Activated naive CD8-positive, alpha-beta T cell treated with anti-CD3 and anti-CD28 coated beads, Interleukin-2, amount 10 ng/mL, durations not matched to agents 7 days and 5 days (primary cell): ENCODE data around the gene CHRM5. TPM values are rescaled to one million over a fixed set of nuclear protein-coding genes. Genes with fewer than 3 reads are reported as not detected.
"Not testable (repeated sequence)": the region's sequence is repeated elsewhere in the genome, so short reads cannot be mapped to it uniquely, and the experiment has no call there.

Experiments used
- ATAC-seq: fragments of 150-1000 bp; cut with Tn5 transposase; one replicate; pipeline ENCODE4 v1.10.0; 2021; ENCODE audit warnings: low read depth, moderate library complexity
- POLR2A ChIA-PET: fragments of 350-600 bp; sonication (Branson Sonifier 250); formaldehyde crosslinking; loops from one replicate; lab custom pipeline; 2021; ENCODE audit warnings: antibody characterized with exemption; lab: Charles Lee
- DNase-seq: peaks from one replicate; pipeline ENCODE4 v3.0.0; 2021
- H3K27ac Mint-ChIP-seq: one replicate; pipeline ENCODE4 v1.8.0; 2022; ENCODE audit warnings: mild to moderate bottlenecking, mixed read lengths
- H3K27me3 Mint-ChIP-seq: one replicate; pipeline ENCODE4 v1.8.0; 2022; ENCODE audit warnings: mild to moderate bottlenecking, moderate library complexity, mixed read lengths
- H3K36me3 Mint-ChIP-seq: one replicate; pipeline ENCODE4 v1.8.0; 2021; ENCODE audit warnings: mild to moderate bottlenecking, mixed read lengths
- H3K4me1 Mint-ChIP-seq: one replicate; pipeline ENCODE4 v1.8.0; 2021; ENCODE audit warnings: mixed read lengths
- H3K4me3 Mint-ChIP-seq: one replicate; pipeline ENCODE4 v1.8.0; 2022; ENCODE audit warnings: mild to moderate bottlenecking, moderate library complexity, mixed read lengths
- H3K9me3 Mint-ChIP-seq: one replicate; pipeline ENCODE4 v1.8.0; 2021; ENCODE audit warnings: mixed read lengths
- total RNA-seq, 2 experiments: library from RNA; stranded (reverse); gene quantifications; one replicate each; pipeline ENCODE4 v1.2.3, GENCODE V29; 2021

CHRM5 gene
- total RNA-seq, 2 experiments from 2014 or later = not detected

- peaks cover 2% of the 10 kb centered on the region for H3K4me1 Mint-ChIP-seq
- no peak for DNase-seq
- POLR2A ChIA-PET = no interaction called here
Measured at GRCh38 chr15:33964665-33965040, 3.6 kb upstream of the CHRM5 start.

GRCh38 chr15:33968821-33969220 lies 524 bp downstream of the CHRM5 start:
- ATAC-seq = no peak
- no peak for DNase-seq
- Mint-ChIP-seq H3K4me1 (peaks cover 2% of the 10 kb centered on the region), H3K27ac (no peak overlapping the region), H3K9me3 (no peaks in the 10 kb centered on the region), H3K36me3 (no peaks in the 10 kb centered on the region), H3K27me3 (no peaks in the 10 kb centered on the region), H3K4me3 (no peak overlapping the region)
- POLR2A ChIA-PET = no interaction called here

More at GRCh38 chr15:33964665-33965040, 3.6 kb upstream of the CHRM5 start:
- no peak overlapping the region for H3K27ac Mint-ChIP-seq
- no peaks in the 10 kb centered on the region for H3K9me3 Mint-ChIP-seq
- H3K27me3 Mint-ChIP-seq = no peaks in the 10 kb centered on the region
- H3K4me3 Mint-ChIP-seq = no peak overlapping the region
- ATAC-seq = no peak
- no peaks in the 10 kb centered on the region for H3K36me3 Mint-ChIP-seq

- H3K4me3 Mint-ChIP-seq = no peak overlapping the region
- DNase-seq = no peak
- no peak for ATAC-seq
- no peak overlapping the region for H3K27ac Mint-ChIP-seq
- H3K4me1 Mint-ChIP-seq = no peaks in the 10 kb centered on the region
- no peaks in the 10 kb centered on the region for H3K9me3 Mint-ChIP-seq
- H3K27me3 Mint-ChIP-seq = no peaks in the 10 kb centered on the region
- POLR2A ChIA-PET = interaction anchor here (0.6 kb wide), 1 partner anchor 324 kb away, joined by 3 read pairs; no protein-coding TSS in a partner anchor
- H3K36me3 Mint-ChIP-seq = no peaks in the 10 kb centered on the region
Measured at GRCh38 chr15:33971811-33972210, 3.5 kb downstream of the CHRM5 start.

GRCh38 chr15:33975022-33975565 lies 6.8 kb downstream of the CHRM5 start:
- H3K36me3 Mint-ChIP-seq = no peaks in the 10 kb centered on the region
- POLR2A ChIA-PET = no interaction called here

DNA sequence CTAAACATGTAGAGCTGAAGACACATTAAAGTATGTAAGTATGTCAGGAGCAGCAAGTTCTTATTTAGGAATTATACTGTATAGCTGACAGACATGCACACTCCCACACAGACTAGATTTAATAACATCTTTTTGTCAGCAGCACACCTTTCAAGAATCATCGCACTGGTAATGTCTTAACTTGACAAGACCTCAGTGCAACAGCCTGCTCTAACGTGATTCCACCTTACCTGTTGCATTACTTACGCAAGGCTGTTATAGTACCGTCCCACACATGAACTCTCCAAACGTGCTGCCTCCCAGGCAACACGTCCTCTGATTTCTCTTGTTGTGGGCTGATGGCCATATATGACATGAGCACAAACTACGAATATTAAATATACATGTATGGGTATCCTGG lies 11.9 kb downstream of the CHRM5 start:
- no peaks in the 10 kb centered on the region for H3K27me3 Mint-ChIP-seq
- no peak overlapping the region for H3K27ac Mint-ChIP-seq
- no peak for ATAC-seq
- POLR2A ChIA-PET = no interaction called here
- DNase-seq = no peak
- H3K9me3 Mint-ChIP-seq = no peaks in the 10 kb centered on the region
- peaks cover 1% of the 10 kb centered on the region for H3K4me1 Mint-ChIP-seq
- H3K36me3 Mint-ChIP-seq = no peaks in the 10 kb centered on the region
- H3K4me3 Mint-ChIP-seq = no peak overlapping the region

More at GRCh38 chr15:33975022-33975565, 6.8 kb downstream of the CHRM5 start:
- Mint-ChIP-seq H3K27me3 (no peaks in the 10 kb centered on the region), H3K4me1 (peaks cover 1% of the 10 kb centered on the region), H3K4me3 (no peak overlapping the region), H3K9me3 (no peaks in the 10 kb centered on the region), H3K27ac (no peak overlapping the region)
- no peak for DNase-seq
- no peak for ATAC-seq

- no peak for DNase-seq
- Mint-ChIP-seq H3K9me3 (no peaks in the 10 kb centered on the region), H3K27ac (no peak overlapping the region), H3K4me1 (peaks cover 1% of the 10 kb centered on the region), H3K36me3 (no peaks in the 10 kb centered on the region), H3K27me3 (peaks cover 2% of the 10 kb centered on the region), H3K4me3 (no peak overlapping the region)
- POLR2A ChIA-PET = no interaction called here
- ATAC-seq = no peak
Measured at GRCh38 chr15:33982516-33982915, 14.2 kb downstream of the CHRM5 start.

- H3K36me3 Mint-ChIP-seq = no peaks in the 10 kb centered on the region
- peaks cover 2% of the 10 kb centered on the region for H3K27me3 Mint-ChIP-seq
- POLR2A ChIA-PET = no interaction called here
- DNase-seq (no peak), ATAC-seq (no peak)
- no peak overlapping the region for H3K27ac Mint-ChIP-seq
- no peaks in the 10 kb centered on the region for H3K9me3 Mint-ChIP-seq
- H3K4me3 Mint-ChIP-seq = no peak overlapping the region
- peaks cover 2% of the 10 kb centered on the region for H3K4me1 Mint-ChIP-seq
Measured at GRCh38 chr15:33985287-33985686, 17.0 kb downstream of the CHRM5 start.

DNA sequence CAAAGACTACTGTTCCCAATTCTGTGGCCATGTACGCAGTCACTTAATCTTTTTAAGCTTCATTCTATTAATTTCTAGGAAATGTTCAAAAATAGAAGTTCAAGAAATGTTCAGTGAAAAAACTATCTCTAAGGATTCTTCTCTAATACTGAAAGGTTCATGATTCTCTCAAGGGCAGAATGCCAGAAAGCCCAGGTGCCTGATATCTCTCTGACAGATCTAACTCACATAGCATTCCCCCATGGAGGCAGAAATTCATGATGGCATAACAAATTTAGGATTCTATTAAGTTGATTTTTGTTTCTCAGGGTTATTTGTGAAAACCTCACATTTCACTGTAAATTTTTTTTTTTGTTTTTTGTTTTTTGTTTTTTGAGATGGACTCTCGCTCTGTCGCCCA lies 17.5 kb downstream of the CHRM5 start:
- no peaks in the 10 kb centered on the region for H3K9me3 Mint-ChIP-seq
- no peaks in the 10 kb centered on the region for H3K36me3 Mint-ChIP-seq
- H3K27me3 Mint-ChIP-seq = peaks cover 2% of the 10 kb centered on the region
- POLR2A ChIA-PET = no interaction called here
- no peak for ATAC-seq
- no peak overlapping the region for H3K4me3 Mint-ChIP-seq
- DNase-seq = no peak
- H3K4me1 Mint-ChIP-seq = peaks cover 2% of the 10 kb centered on the region
- H3K27ac Mint-ChIP-seq = no peak overlapping the region

DNA sequence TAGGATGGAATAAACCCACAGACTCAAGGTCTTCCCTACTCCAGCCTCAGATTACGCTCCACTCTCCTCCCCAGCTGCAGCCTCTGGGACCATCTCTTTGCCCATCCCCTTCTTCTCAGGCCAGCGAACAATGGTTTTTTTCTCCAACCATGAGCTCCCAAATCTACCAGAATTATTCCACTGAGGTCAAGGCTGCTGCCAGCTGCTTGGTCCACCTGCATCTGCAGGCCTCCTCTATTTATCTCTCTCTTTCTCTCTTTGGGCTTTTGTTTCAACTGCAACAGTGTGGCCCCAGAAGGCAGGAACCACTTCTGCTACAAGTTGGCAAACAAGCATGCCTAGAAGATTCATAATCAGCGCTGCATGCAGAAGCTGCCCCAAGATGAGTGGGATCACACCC lies 19.1 kb downstream of the CHRM5 start:
- Mint-ChIP-seq H3K27ac (no peak overlapping the region), H3K4me1 (peaks cover 2% of the 10 kb centered on the region), H3K27me3 (peaks cover 2% of the 10 kb centered on the region), H3K9me3 (no peaks in the 10 kb centered on the region), H3K36me3 (no peaks in the 10 kb centered on the region), H3K4me3 (no peak overlapping the region)
- no peak for ATAC-seq
- DNase-seq = no peak
- POLR2A ChIA-PET = no interaction called here

GRCh38 chr15:33988384-33988783 lies 20.1 kb downstream of the CHRM5 start:
- Mint-ChIP-seq H3K4me1 (peaks cover 2% of the 10 kb centered on the region), H3K9me3 (no peaks in the 10 kb centered on the region), H3K27me3 (peaks cover 2% of the 10 kb centered on the region), H3K4me3 (no peak overlapping the region), H3K36me3 (no peaks in the 10 kb centered on the region), H3K27ac (no peak overlapping the region)
- POLR2A ChIA-PET = no interaction called here
- DNase-seq (no peak), ATAC-seq (no peak)

DNA sequence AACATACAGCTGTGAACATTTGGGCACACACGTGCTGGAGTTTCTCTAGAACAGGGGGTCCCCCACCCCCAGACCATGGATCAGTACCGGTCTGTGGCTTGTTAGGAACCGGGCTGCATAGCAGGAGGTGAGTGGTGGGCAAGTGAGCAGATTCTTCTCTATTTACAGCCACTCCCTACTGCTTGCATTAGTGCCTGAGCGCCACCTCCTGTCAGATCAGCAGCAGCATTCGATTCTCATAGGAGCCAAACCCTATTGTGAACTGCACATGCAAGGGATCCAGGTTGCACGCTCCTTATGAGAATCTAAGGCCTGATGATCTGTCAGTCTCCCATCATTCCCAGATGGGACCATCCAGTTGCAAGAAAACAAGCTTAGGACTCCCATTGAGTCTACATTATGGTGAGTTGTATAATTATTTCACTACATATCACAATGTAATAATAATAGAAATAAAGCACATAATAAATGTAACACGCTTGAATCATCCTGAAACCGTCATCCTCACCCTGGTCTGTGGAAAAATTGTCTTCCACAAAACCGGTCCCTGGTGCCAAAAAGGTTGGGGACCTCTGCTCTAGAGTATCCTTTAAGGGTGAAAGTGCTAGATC lies 25.8 kb downstream of the CHRM5 start:
- POLR2A ChIA-PET = no interaction called here
- H3K27me3 Mint-ChIP-seq = no peaks in the 10 kb centered on the region
- no peak for ATAC-seq

DNA sequence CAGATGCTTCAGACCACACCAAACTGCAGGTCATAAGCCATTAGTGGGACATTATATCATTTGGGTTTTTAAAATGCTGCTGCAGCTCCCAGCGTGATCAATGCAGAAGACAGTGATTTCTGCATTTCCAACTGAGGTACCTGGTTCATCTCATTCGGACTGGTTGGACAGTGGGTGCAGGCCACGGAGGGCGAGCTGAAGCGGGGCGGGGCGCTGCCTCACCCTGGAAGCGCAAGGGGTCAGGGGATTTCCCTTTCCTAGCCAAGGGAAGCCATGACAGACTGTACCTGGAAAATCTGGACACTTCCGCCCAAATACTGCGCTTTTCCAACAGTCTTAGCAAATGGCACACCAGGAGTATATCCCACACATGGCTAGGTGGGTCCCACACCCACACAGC lies 27.4 kb downstream of the CHRM5 start:
- H3K27ac Mint-ChIP-seq, POLR2A ChIA-PET, H3K36me3 Mint-ChIP-seq, H3K27me3 Mint-ChIP-seq, H3K4me3 Mint-ChIP-seq, DNase-seq, ATAC-seq, H3K4me1 Mint-ChIP-seq, H3K9me3 Mint-ChIP-seq: not testable (repeated sequence)

More for the DNA sequence above, 25.8 kb downstream of the CHRM5 start:
- Mint-ChIP-seq H3K4me3 (no peak overlapping the region), H3K27ac (no peak overlapping the region), H3K9me3 (no peaks in the 10 kb centered on the region), H3K4me1 (peaks cover 2% of the 10 kb centered on the region), H3K36me3 (no peaks in the 10 kb centered on the region)
- DNase-seq = no peak

DNA sequence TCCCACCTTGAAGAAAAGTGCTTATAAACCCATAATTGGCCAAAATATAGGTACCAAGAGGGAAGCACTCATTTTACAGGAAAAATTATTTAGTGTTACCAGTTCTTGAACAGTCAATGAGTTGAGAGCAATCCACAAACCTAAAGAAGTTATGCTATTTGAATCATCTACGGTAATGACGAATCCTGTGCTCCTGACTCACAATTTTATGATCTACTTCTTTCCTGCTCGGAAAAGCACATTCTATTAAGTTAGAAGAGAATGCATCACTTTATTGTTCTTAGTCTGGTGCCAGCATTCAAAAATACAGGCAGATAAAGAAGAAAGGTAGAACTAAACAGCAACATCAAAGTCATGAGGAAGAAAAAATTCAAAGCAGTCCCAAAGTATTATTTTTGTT lies 33.2 kb downstream of the CHRM5 start:
- no peak for DNase-seq
- no peaks in the 10 kb centered on the region for H3K9me3 Mint-ChIP-seq

DNA sequence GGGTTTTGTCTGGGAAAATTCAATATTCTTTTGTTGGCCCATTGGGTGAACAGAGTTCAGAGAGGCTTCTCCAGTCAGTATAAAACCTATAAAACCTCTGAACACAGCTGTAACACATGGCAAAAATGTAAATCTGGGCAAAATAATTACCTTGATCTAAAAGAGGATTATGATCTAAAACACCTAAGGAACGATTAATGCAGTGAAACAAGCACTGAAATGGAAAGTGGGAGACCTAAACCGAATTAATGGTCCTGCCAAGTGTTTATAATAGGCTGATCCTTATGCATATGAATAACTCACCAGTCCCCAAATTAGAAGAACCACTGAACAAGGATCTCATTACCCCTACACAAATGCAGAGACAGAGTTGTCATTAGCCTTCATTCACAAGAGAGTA lies 38.1 kb downstream of the CHRM5 start:
- H3K27ac Mint-ChIP-seq = no peak overlapping the region
- POLR2A ChIA-PET = no interaction called here
- no peak overlapping the region for H3K4me3 Mint-ChIP-seq
- no peaks in the 10 kb centered on the region for H3K4me1 Mint-ChIP-seq
- no peak for DNase-seq
- peaks cover 3% of the 10 kb centered on the region for H3K36me3 Mint-ChIP-seq
- H3K27me3 Mint-ChIP-seq = no peaks in the 10 kb centered on the region
- no peaks in the 10 kb centered on the region for H3K9me3 Mint-ChIP-seq
- no peak for ATAC-seq

More for the DNA sequence above, 33.2 kb downstream of the CHRM5 start:
- no peak for ATAC-seq
- no peak overlapping the region for H3K4me3 Mint-ChIP-seq
- H3K4me1 Mint-ChIP-seq = no peaks in the 10 kb centered on the region
- no peaks in the 10 kb centered on the region for H3K36me3 Mint-ChIP-seq
- no peaks in the 10 kb centered on the region for H3K27me3 Mint-ChIP-seq
- POLR2A ChIA-PET = no interaction called here
- no peak overlapping the region for H3K27ac Mint-ChIP-seq
